HFFc6 (cell line): ENCODE data around the gene HGD. TPM values are rescaled to one million over a fixed set of nuclear protein-coding genes. Genes with fewer than 3 reads are reported as not detected.

ENCODE experiments used
- DNase-seq: peaks from one replicate; pipeline ENCODE4 v3.0.0-alpha.2; 2018
- H3K27ac Mint-ChIP-seq: 2 replicates; pipeline ENCODE4 v1.8.0; 2020; ENCODE audit warnings: mild to moderate bottlenecking, mixed read lengths
- H3K27me3 Mint-ChIP-seq: 2 replicates; pipeline ENCODE4 v1.8.0; 2021; ENCODE audit warnings: mild to moderate bottlenecking, moderate library complexity, mixed read lengths; ENCODE audit not compliant: insufficient read depth
- H3K36me3 Mint-ChIP-seq: 2 replicates; pipeline ENCODE4 v1.8.0; 2021; ENCODE audit warnings: low read depth, mixed read lengths
- H3K4me1 Mint-ChIP-seq: 2 replicates; pipeline ENCODE4 v1.8.0; 2020; ENCODE audit warnings: low read depth, mixed read lengths
- H3K4me3 Mint-ChIP-seq: 2 replicates; pipeline ENCODE4 v1.8.0; 2020; ENCODE audit warnings: mild to moderate bottlenecking, moderate library complexity, mixed read lengths
- H3K9me3 Mint-ChIP-seq: 2 replicates; pipeline ENCODE4 v1.8.0; 2020; ENCODE audit warnings: mild to moderate bottlenecking, mixed read lengths
- total RNA-seq, 6 experiments: library from RNA; stranded (reverse); fragmentation: NEBNext Ultra II Directional; extraction: Animal tissue kit (Norgen Biotek cat#: 25700); gene quantifications; 2 replicates in 1 of 6; 3 replicates in 5 of 6; pipeline ENCODE4 v1.2.3, GENCODE V29; 2021
- TF ChIP-seq, protein P1 (sequence below): fragments of 200-600 bp; sonication (generic); IDR thresholded peaks from 2 replicates; pipeline ENCODE4 v1.5.0; 2021; ENCODE audit warnings: antibody characterized with exemption, mild to moderate bottlenecking

The HGD gene
- total RNA-seq, 6 experiments from 2014 or later = 0.14 to 0.52 (median 0.30) TPM; not detected in 1

DNA sequence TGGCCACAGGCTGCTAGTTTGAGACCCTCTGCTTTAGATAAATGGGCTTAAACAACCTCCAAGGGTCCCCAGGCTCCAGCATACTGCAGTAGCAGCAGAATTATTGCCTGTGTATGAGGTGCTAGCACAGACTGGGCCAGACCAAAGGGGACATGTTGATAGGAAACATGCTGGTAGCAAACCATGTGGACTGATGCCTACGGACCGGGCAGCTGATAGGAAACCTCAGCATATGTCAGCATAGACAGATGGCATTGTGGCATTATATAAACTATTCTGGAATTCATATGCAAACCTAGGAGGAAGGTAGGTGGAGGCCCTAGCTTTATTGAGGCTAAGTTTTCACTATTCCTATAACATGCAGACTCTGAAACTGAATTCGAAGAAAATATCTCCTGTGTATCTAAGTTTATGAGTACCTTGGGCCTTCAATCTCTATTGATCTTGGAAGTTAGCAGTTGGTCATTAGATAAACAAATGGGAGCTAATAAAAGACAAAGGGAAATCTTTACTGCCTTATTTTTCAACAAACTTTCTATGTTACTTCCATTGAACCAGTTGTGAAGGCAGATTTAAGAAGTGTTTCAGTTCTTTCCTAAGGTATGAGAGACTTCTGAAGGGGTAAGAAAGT lies 1.7 kb upstream of the HGD start:
- H3K27me3 Mint-ChIP-seq = no peaks in the 10 kb centered on the region; the same call in 1 of the 2 replicates
- no peak overlapping the region for H3K4me3 Mint-ChIP-seq
- H3K9me3 Mint-ChIP-seq = peaks cover 8% of the 10 kb centered on the region; the same call in 1 of the 2 replicates
- peaks cover 20% of the 10 kb centered on the region for H3K36me3 Mint-ChIP-seq
- TF ChIP-seq, protein P1, sequence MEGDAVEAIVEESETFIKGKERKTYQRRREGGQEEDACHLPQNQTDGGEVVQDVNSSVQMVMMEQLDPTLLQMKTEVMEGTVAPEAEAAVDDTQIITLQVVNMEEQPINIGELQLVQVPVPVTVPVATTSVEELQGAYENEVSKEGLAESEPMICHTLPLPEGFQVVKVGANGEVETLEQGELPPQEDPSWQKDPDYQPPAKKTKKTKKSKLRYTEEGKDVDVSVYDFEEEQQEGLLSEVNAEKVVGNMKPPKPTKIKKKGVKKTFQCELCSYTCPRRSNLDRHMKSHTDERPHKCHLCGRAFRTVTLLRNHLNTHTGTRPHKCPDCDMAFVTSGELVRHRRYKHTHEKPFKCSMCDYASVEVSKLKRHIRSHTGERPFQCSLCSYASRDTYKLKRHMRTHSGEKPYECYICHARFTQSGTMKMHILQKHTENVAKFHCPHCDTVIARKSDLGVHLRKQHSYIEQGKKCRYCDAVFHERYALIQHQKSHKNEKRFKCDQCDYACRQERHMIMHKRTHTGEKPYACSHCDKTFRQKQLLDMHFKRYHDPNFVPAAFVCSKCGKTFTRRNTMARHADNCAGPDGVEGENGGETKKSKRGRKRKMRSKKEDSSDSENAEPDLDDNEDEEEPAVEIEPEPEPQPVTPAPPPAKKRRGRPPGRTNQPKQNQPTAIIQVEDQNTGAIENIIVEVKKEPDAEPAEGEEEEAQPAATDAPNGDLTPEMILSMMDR = no peak
- H3K4me1 Mint-ChIP-seq = peaks cover 54% of the 10 kb centered on the region
- no peak for DNase-seq
- H3K27ac Mint-ChIP-seq = no peak overlapping the region

DNA sequence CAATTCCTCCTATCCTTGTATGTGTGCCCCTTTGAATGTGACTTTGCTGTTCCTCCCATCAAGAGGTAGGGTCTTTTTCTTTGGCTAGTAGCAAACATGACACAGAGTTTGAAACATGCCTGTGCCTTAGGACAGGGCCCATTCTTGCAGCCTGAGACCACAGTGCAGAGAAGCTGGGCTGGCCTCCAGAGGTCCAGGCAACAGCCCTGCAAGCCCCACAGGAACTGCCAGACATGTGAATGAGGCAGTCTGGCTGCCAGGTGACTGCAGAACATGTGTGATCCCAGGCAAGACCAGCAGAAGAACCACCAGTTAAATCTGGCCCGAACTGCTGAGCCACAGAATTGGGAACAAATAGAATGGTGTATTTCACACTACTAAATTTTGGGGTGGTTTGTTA lies 1.2 kb upstream of the HGD start:
- DNase-seq = no peak
- Mint-ChIP-seq H3K27ac (no peak overlapping the region), H3K27me3 (no peaks in the 10 kb centered on the region; the same call in 1 of the 2 replicates), H3K9me3 (peaks cover 8% of the 10 kb centered on the region; the same call in 1 of the 2 replicates), H3K4me3 (no peak overlapping the region), H3K4me1 (peaks cover 54% of the 10 kb centered on the region), H3K36me3 (peaks cover 20% of the 10 kb centered on the region)
- TF ChIP-seq, protein P1 = no peak

- H3K27ac Mint-ChIP-seq = no peak overlapping the region
- peaks cover 23% of the 10 kb centered on the region for H3K36me3 Mint-ChIP-seq
- peaks cover 53% of the 10 kb centered on the region for H3K4me1 Mint-ChIP-seq
- H3K4me3 Mint-ChIP-seq = no peak overlapping the region
- no peak for DNase-seq
- TF ChIP-seq, protein P1 = no peak
- peaks cover 8% of the 10 kb centered on the region; the same call in 1 of the 2 replicates for H3K9me3 Mint-ChIP-seq
- no peaks in the 10 kb centered on the region; the same call in 1 of the 2 replicates for H3K27me3 Mint-ChIP-seq
These were observed 467 bp downstream of the HGD start for GRCh38 chr3:120681506-120682038.

DNA sequence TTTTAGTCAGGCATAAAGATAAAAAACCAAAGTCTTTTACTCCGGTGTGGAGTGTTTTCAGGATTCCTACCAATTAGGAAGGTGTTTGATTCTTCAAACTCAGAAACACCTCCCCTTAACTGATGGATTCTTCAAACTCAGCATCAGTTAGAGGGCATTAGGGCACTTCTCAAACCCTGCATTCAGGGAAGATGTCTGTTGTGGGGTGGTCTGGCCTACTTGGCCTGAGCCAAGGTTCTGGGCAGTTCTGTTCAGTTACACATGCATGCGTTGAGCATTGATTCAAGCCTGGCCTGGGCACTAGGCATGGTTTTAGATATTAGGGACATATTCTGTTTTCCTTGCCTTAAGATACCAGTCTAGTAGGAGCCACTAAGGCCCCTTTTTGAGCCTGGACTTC lies 1.0 kb downstream of the HGD start:
- Mint-ChIP-seq H3K27ac (no peak overlapping the region), H3K4me3 (no peak overlapping the region), H3K27me3 (no peaks in the 10 kb centered on the region; the same call in 1 of the 2 replicates), H3K4me1 (peaks cover 51% of the 10 kb centered on the region), H3K9me3 (peaks cover 8% of the 10 kb centered on the region; the same call in 1 of the 2 replicates), H3K36me3 (peaks cover 24% of the 10 kb centered on the region)
- TF ChIP-seq, protein P1 = no peak
- DNase-seq = no peak

GRCh38 chr3:120680193-120680894 lies 1.7 kb downstream of the HGD start:
- Mint-ChIP-seq H3K4me3 (no peak overlapping the region), H3K27ac (no peak overlapping the region), H3K4me1 (peaks cover 51% of the 10 kb centered on the region), H3K27me3 (no peaks in the 10 kb centered on the region; the same call in 1 of the 2 replicates), H3K36me3 (peaks cover 24% of the 10 kb centered on the region), H3K9me3 (peaks cover 8% of the 10 kb centered on the region; the same call in 1 of the 2 replicates)
- no peak for DNase-seq
- TF ChIP-seq, protein P1 = no peak
